HEK293 (cell line): ENCODE measurements around the gene MYLK3.

ENCODE experiments used
- CTCF ChIA-PET: fragments of 350-600 bp; formaldehyde crosslinking; extraction: SDS; loops from one replicate; lab custom pipeline; 2021; ENCODE audit warnings: antibody characterized with exemption; lab: Yijun Ruan, JAX
- POLR2A ChIA-PET: fragments of 300-600 bp; formaldehyde crosslinking; extraction: SDS; loops from one replicate; lab custom pipeline; 2020; ENCODE audit warnings: antibody characterized with exemption, inconsistent platforms; lab: Yijun Ruan, JAX
- H3K27ac ChIP-seq: fragments of 200-500 bp; sonication (Bioruptor generic); 2 replicates; pipeline ENCODE4 v1.5.1; 2014; ENCODE audit warnings: low read depth, low read length, control low read depth, inconsistent platforms; ENCODE audit errors: extremely low read depth
- H3K36me3 ChIP-seq, 2 experiments: fragments of 200-500 bp in 1 of 2; sonication (Bioruptor generic) in 1 of 2; 1 replicate in 1 of 2; 2 replicates in 1 of 2; pipeline ENCODE4 v1.5.1; 2014 to 2017; ENCODE audit warnings: inconsistent platforms in 2 of 2, low read length in 2 of 2; ENCODE audit not compliant: control insufficient read depth in 2 of 2, insufficient read depth in 1 of 2
- H3K4me1 ChIP-seq: fragments of 200-500 bp; sonication (Bioruptor generic); 2 replicates; pipeline ENCODE4 v1.5.1; 2014; ENCODE audit warnings: mild to moderate bottlenecking, low read length, inconsistent platforms; ENCODE audit not compliant: control insufficient read depth, insufficient read depth
- H3K4me3 ChIP-seq: 2 replicates; pipeline ENCODE4 v1.5.1; 2011; ENCODE audit warnings: low read depth, mild to moderate bottlenecking, control low read depth, low read length, moderate library complexity
- H3K9me3 ChIP-seq: fragments of 200-500 bp; sonication (Bioruptor generic); 2 replicates; pipeline ENCODE4 v1.5.1; 2014; ENCODE audit warnings: low read depth, low read length, inconsistent platforms; ENCODE audit not compliant: control insufficient read depth, insufficient read depth
- GLI4 ChIP-seq: fragments of 450-650 bp; formaldehyde crosslinking; IDR thresholded peaks from 2 replicates; pipeline ENCODE4 v1.5.1; 2016; ENCODE audit warnings: missing biosample characterization, missing genetic modification characterization
- IKZF3 ChIP-seq: fragments of 450-650 bp; IDR thresholded peaks from 2 replicates; pipeline ENCODE4 v1.5.0; 2018; ENCODE audit warnings: missing biosample characterization, mild to moderate bottlenecking, missing genetic modification characterization, moderate library complexity
- PATZ1 ChIP-seq: fragments of 450-650 bp; formaldehyde crosslinking; IDR thresholded peaks from 2 replicates; pipeline ENCODE4 v1.5.1; 2016; ENCODE audit warnings: missing biosample characterization, missing genetic modification characterization
- RBAK ChIP-seq: fragments of 450-650 bp; formaldehyde crosslinking; IDR thresholded peaks from 2 replicates; pipeline ENCODE4 v1.5.1; 2016; ENCODE audit warnings: missing biosample characterization, missing genetic modification characterization
- SP7 ChIP-seq: fragments of 450-650 bp; formaldehyde crosslinking; IDR thresholded peaks from 2 replicates; pipeline ENCODE4 v1.5.1; 2016; ENCODE audit warnings: missing biosample characterization, missing genetic modification characterization
- TSHZ1 ChIP-seq: fragments of 450-650 bp; formaldehyde crosslinking; IDR thresholded peaks from 2 replicates; pipeline ENCODE4 v1.5.1; 2016; ENCODE audit warnings: missing biosample characterization, missing genetic modification characterization, borderline replicate concordance
- ZFP69B ChIP-seq: fragments of 450-650 bp; formaldehyde crosslinking; IDR thresholded peaks from 2 replicates; pipeline ENCODE4 v1.5.1; 2016; ENCODE audit warnings: missing biosample characterization, missing genetic modification characterization
- ZNF23 ChIP-seq: fragments of 450-650 bp; formaldehyde crosslinking; IDR thresholded peaks from 2 replicates; pipeline ENCODE4 v1.5.1; 2016; ENCODE audit warnings: missing biosample characterization, missing genetic modification characterization, borderline replicate concordance
- ZNF239 ChIP-seq: fragments of 450-650 bp; formaldehyde crosslinking; IDR thresholded peaks from 2 replicates; pipeline ENCODE4 v1.5.1; 2016; ENCODE audit warnings: missing biosample characterization, missing genetic modification characterization
- ZNF292 ChIP-seq: fragments of 450-650 bp; formaldehyde crosslinking; IDR thresholded peaks from 2 replicates; pipeline ENCODE4 v1.5.1; 2016; ENCODE audit warnings: low read depth, missing biosample characterization, missing genetic modification characterization, borderline replicate concordance
- ZNF354C ChIP-seq: fragments of 450-650 bp; formaldehyde crosslinking; IDR thresholded peaks from 2 replicates; pipeline ENCODE4 v1.5.1; 2016; ENCODE audit warnings: missing biosample characterization, missing genetic modification characterization, low read depth, borderline replicate concordance
- ZNF571 ChIP-seq: fragments of 450-650 bp; formaldehyde crosslinking; IDR thresholded peaks from 2 replicates; pipeline ENCODE4 v1.5.0; 2017; ENCODE audit warnings: missing biosample characterization, missing genetic modification characterization
- ZNF600 ChIP-seq: fragments of 450-650 bp; formaldehyde crosslinking; IDR thresholded peaks from 2 replicates; pipeline ENCODE4 v1.5.1; 2016; ENCODE audit warnings: missing biosample characterization, missing genetic modification characterization
- ZNF660 ChIP-seq: fragments of 450-650 bp; IDR thresholded peaks from 2 replicates; pipeline ENCODE4 v1.5.1; 2018; ENCODE audit warnings: missing biosample characterization, mild to moderate bottlenecking, missing genetic modification characterization
- ZNF747 ChIP-seq: fragments of 450-650 bp; formaldehyde crosslinking; IDR thresholded peaks from 2 replicates; pipeline ENCODE4 v1.5.1; 2016; ENCODE audit warnings: missing biosample characterization, missing genetic modification characterization
- ZNF843 ChIP-seq: fragments of 450-650 bp; formaldehyde crosslinking; IDR thresholded peaks from 2 replicates; pipeline ENCODE4 v1.5.1; 2016; ENCODE audit warnings: missing biosample characterization, missing genetic modification characterization
- ZSCAN30 ChIP-seq: fragments of 450-650 bp; IDR thresholded peaks from 2 replicates; pipeline ENCODE4 v1.5.1; 2018; ENCODE audit warnings: missing biosample characterization, mild to moderate bottlenecking, missing genetic modification characterization, moderate library complexity
- TF ChIP-seq, protein P1 (sequence below): fragments of 450-650 bp; formaldehyde crosslinking; IDR thresholded peaks from 2 replicates; pipeline ENCODE4 v1.5.1; 2016; ENCODE audit warnings: missing biosample characterization, missing genetic modification characterization, borderline replicate concordance

The MYLK3 gene

DNA sequence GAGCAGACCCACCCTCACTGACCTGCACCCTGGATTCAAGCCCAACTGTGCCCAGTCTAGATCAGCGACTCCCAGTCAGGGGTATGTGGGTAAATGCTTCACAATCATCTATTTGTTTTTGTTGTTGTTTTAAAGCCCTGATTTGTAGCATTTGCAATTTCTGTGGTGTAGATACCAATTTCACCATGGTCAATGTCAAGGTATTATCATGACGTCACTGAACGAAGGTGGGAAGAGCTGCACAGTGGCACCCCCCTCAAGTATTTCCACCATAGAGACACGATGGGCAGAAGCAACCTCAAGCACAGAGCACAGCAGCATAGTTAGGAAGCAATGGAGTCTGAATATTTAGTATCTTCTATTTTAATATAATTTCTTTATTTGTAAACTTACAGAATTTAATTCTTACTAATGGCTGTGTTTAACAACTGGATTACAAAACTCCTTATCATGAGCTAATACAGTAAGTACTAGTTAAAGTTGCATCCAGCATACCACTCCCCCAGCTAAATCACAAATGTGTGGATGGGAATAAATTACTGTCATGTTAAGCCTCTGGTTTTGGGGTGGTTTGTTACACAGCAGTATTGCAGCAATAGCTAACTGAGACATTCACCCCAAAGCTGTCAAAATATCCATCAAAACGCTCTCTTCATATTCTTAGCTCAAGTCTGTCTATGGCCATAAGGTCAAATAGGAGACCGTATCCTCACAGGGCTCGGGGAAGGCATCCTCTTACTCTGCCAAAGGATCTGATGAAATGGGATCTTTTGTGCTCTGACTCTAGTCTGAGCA lies 33.1 kb downstream of the MYLK3 start:
- Histone ChIP-seq H3K4me3 (no peak overlapping the region), H3K9me3 (no peaks in the 10 kb centered on the region), H3K36me3 (no peaks in the 10 kb centered on the region), H3K27ac (no peak overlapping the region), H3K4me1 (no peaks in the 10 kb centered on the region)
- POLR2A ChIA-PET: no interaction called here
- TF ChIP-seq RBAK (tag by site-specific recombination) (0 out of 2 replicates have a peak, but pooled peaks have one; percentile 33), ZSCAN30 (tag by site-specific recombination) (no peak)
- CTCF ChIA-PET: no interaction called here

GRCh38 chr16:46713634-46714033 lies 34.5 kb downstream of the MYLK3 start:
- Histone ChIP-seq H3K36me3 (no peaks in the 10 kb centered on the region), H3K27ac (no peak overlapping the region), H3K9me3 (no peaks in the 10 kb centered on the region), H3K4me1 (no peaks in the 10 kb centered on the region), H3K4me3 (no peak overlapping the region)
- TF ChIP-seq TSHZ1 (tag by site-specific recombination) (no peak), PATZ1 (tag by site-specific recombination) (no peak), ZNF292 (tag by site-specific recombination) (no peak), SP7 (tag by site-specific recombination) (no peak), IKZF3 (tag by site-specific recombination) (no peak), ZNF23 (tag by site-specific recombination) (no peak), ZNF843 (tag by site-specific recombination) (no peak), ZNF571 (no peak)
- CTCF ChIA-PET: interaction anchor here (0.8 kb wide), 1 partner anchor 40 kb away, joined by 3 read pairs; no protein-coding TSS in a partner anchor
- POLR2A ChIA-PET: no interaction called here

DNA sequence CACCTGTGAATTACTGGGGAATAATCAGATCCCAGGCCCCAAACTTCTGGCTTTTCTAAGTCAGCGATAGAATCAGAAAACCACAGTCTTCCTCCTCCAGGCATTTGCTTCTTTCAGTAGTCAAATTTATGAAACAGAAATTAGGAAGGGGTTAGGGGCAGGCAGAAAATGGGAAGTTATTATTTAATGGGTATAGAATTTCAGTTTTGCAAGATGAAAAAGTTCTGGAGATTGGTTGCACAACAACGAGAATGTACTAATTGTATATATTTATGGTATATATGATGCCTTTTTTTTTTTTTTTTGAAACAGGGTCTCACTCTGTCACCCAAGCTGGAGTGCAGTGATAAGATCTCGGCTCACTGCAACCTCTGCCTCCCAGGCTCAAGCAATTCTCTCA lies 35.2 kb downstream of the MYLK3 start:
- Histone ChIP-seq H3K4me3 (no peak overlapping the region), H3K36me3 (no peaks in the 10 kb centered on the region), H3K4me1 (no peaks in the 10 kb centered on the region), H3K27ac (no peak overlapping the region), H3K9me3 (no peaks in the 10 kb centered on the region)
- ChIA-PET CTCF (no interaction called here), POLR2A (no interaction called here)
- no peak for TF ChIP-seq ZNF354C (tag by site-specific recombination)
- TF ChIP-seq ZNF600 (tag by site-specific recombination): no peak
- no peak for TF ChIP-seq ZNF239
- no peak for TF ChIP-seq ZNF747 (tag by site-specific recombination)
- no peak for TF ChIP-seq ZNF660
- TF ChIP-seq ZFP69B: no peak
- no peak for TF ChIP-seq GLI4
- TF ChIP-seq, protein P1, sequence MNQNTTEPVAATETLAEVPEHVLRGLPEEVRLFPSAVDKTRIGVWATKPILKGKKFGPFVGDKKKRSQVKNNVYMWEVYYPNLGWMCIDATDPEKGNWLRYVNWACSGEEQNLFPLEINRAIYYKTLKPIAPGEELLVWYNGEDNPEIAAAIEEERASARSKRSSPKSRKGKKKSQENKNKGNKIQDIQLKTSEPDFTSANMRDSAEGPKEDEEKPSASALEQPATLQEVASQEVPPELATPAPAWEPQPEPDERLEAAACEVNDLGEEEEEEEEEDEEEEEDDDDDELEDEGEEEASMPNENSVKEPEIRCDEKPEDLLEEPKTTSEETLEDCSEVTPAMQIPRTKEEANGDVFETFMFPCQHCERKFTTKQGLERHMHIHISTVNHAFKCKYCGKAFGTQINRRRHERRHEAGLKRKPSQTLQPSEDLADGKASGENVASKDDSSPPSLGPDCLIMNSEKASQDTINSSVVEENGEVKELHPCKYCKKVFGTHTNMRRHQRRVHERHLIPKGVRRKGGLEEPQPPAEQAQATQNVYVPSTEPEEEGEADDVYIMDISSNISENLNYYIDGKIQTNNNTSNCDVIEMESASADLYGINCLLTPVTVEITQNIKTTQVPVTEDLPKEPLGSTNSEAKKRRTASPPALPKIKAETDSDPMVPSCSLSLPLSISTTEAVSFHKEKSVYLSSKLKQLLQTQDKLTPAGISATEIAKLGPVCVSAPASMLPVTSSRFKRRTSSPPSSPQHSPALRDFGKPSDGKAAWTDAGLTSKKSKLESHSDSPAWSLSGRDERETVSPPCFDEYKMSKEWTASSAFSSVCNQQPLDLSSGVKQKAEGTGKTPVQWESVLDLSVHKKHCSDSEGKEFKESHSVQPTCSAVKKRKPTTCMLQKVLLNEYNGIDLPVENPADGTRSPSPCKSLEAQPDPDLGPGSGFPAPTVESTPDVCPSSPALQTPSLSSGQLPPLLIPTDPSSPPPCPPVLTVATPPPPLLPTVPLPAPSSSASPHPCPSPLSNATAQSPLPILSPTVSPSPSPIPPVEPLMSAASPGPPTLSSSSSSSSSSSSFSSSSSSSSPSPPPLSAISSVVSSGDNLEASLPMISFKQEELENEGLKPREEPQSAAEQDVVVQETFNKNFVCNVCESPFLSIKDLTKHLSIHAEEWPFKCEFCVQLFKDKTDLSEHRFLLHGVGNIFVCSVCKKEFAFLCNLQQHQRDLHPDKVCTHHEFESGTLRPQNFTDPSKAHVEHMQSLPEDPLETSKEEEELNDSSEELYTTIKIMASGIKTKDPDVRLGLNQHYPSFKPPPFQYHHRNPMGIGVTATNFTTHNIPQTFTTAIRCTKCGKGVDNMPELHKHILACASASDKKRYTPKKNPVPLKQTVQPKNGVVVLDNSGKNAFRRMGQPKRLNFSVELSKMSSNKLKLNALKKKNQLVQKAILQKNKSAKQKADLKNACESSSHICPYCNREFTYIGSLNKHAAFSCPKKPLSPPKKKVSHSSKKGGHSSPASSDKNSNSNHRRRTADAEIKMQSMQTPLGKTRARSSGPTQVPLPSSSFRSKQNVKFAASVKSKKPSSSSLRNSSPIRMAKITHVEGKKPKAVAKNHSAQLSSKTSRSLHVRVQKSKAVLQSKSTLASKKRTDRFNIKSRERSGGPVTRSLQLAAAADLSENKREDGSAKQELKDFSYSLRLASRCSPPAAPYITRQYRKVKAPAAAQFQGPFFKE: no peak
